ENCODE measurements around the gene RSPH1. TPM values are rescaled to one million over a fixed set of nuclear protein-coding genes. Genes with fewer than 3 reads are reported as not detected.

RSPH1 gene
- total RNA-seq, 1 experiment from 2014 or later, result 0.31 TPM

DNA sequence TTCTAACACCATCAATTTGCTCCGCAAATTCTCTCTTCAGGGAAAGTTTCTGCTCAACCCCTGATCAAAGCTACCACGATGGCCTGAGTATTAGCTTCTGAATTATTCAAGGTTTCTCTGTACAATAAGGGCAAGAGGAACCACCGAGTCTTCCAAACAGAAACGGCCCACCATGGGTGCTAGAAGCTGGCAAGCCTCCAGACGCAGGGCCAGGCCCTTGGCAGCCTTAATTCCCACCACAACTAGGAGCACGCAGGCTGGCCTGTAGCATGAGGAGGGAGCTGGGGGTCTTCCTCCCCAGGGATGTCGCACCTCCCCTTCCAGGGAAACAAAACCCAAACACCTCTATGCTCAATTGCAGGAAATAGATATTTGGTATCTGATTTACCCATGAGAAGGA is 11.1 kb downstream of the RSPH1 start:
- Histone ChIP-seq H4K8ac (replicated peaks; ENCODE audit: insufficient read length, low read depth, low read length) (no peak overlapping the region), H2BK5ac (ENCODE audit: insufficient read length, low read length) (no peak overlapping the region), H3T11ph (ENCODE audit: low read length) (no peak overlapping the region), H3K18ac (ENCODE audit: insufficient read length, low read depth, low read length) (no peak overlapping the region), H3K9ac (ENCODE audit: extremely low read depth, insufficient read length, low read length) (no peak overlapping the region), H2BK12ac (ENCODE audit: insufficient read length, low read depth, low read length) (no peak overlapping the region), H3K79me1 (ENCODE audit: insufficient read depth, low read depth, low read length, poor library complexity, severe bottlenecking) (no peaks in the 10 kb centered on the region), H2AK5ac (ENCODE audit: insufficient read length, low read length) (no peak overlapping the region), H3K14ac (ENCODE audit: insufficient read depth, low read length) (no peak overlapping the region), H3K23me2 (ENCODE audit: insufficient read length, low read depth, low read length, poor library complexity, severe bottlenecking) (no peaks in the 10 kb centered on the region), H3K4ac (ENCODE audit: low read depth, low read length) (no peak overlapping the region), H2BK15ac (ENCODE audit: low read depth, low read length) (no peak overlapping the region), H3K79me2 (ENCODE audit: insufficient read depth, low read length) (no peaks in the 10 kb centered on the region), H2BK20ac (ENCODE audit: low read depth, low read length, poor library complexity, severe bottlenecking) (no peak overlapping the region), H3K9me3 (ENCODE audit: control insufficient read depth, low read depth, low read length) (no peaks in the 10 kb centered on the region), H3K4me1 (ENCODE audit: insufficient read depth, low read length) (no peaks in the 10 kb centered on the region), H3K23ac (ENCODE audit: insufficient read length, low read depth, low read length) (no peak overlapping the region), H4K20me1 (ENCODE audit: control insufficient read depth, insufficient read depth, insufficient read length) (no peaks in the 10 kb centered on the region), H3K27ac (ENCODE audit: insufficient read length, low read depth, low read length) (no peak overlapping the region), H4K5ac (ENCODE audit: insufficient read length, low read depth, low read length) (no peak overlapping the region), H3K4me2 (ENCODE audit: insufficient read depth, insufficient read length, low read length) (no peak overlapping the region), H2BK120ac (ENCODE audit: low read depth, low read length, poor library complexity, severe bottlenecking) (no peak overlapping the region), H3K56ac (ENCODE audit: insufficient read length, low read depth, low read length) (no peak overlapping the region), H3K27me3 (ENCODE audit: insufficient read depth, low read length) (no peaks in the 10 kb centered on the region), H2AFZ (ENCODE audit: low read length) (no peak overlapping the region), H4K91ac (ENCODE audit: insufficient read length, low read depth, low read length) (no peak overlapping the region)
- peaks cover under 1 to 1% of the 10 kb centered on the region in 2 experiments; a peak in 1 of 4 replicates for H3K4me1 Mint-ChIP-seq
- TF ChIP-seq, protein P1, sequence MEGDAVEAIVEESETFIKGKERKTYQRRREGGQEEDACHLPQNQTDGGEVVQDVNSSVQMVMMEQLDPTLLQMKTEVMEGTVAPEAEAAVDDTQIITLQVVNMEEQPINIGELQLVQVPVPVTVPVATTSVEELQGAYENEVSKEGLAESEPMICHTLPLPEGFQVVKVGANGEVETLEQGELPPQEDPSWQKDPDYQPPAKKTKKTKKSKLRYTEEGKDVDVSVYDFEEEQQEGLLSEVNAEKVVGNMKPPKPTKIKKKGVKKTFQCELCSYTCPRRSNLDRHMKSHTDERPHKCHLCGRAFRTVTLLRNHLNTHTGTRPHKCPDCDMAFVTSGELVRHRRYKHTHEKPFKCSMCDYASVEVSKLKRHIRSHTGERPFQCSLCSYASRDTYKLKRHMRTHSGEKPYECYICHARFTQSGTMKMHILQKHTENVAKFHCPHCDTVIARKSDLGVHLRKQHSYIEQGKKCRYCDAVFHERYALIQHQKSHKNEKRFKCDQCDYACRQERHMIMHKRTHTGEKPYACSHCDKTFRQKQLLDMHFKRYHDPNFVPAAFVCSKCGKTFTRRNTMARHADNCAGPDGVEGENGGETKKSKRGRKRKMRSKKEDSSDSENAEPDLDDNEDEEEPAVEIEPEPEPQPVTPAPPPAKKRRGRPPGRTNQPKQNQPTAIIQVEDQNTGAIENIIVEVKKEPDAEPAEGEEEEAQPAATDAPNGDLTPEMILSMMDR (conservative IDR thresholded peaks at IDR 0.05), result no peak
- H3K4me3 Mint-ChIP-seq, result no peak overlapping the region
- no peak for DNase-seq
- no peaks in the 10 kb centered on the region for H3K36me3 Mint-ChIP-seq (ENCODE audit: insufficient read depth in 1 of 3, low read depth in 3 of 3)
- H3K9me3 Mint-ChIP-seq, result no peaks in the 10 kb centered on the region
- H3K27ac Mint-ChIP-seq, result no peak overlapping the region
- H3K27me3 Mint-ChIP-seq (ENCODE audit: low read depth), result peaks cover 21% of the 10 kb centered on the region
- WGBS (ENCODE audit: extremely low coverage, insufficient read length, low lambda C conversion rate), result no CpG with 5 or more reads among the region's 7 CpGs

All from H9 (cell line).